Type B pancreatic cell (in vitro differentiated cells): Measurements from ENCODE around the gene NUDCD3. TPM values are rescaled to one million over a fixed set of nuclear protein-coding genes. Genes with fewer than 3 reads are reported as not detected.
A peak's percentile ranks its signal among the peaks of the same experiment; 100 is the strongest.

Experiments used
- DNase-seq: peaks from one replicate; pipeline ENCODE4 v3.0.0; 2021; ENCODE audit warnings: mixed read lengths; ENCODE audit not compliant: unreplicated experiment; ENCODE audit errors: extremely low spot score
- H3K27ac Mint-ChIP-seq: 2 replicates; pipeline ENCODE4 v1.8.0; 2021; ENCODE audit warnings: mild to moderate bottlenecking, mixed read lengths
- H3K27me3 Mint-ChIP-seq: 2 replicates; pipeline ENCODE4 v1.8.0; 2021; ENCODE audit warnings: mixed read lengths
- H3K36me3 Mint-ChIP-seq: 2 replicates; pipeline ENCODE4 v1.8.0; 2021; ENCODE audit warnings: mixed read lengths
- H3K4me1 Mint-ChIP-seq: one replicate; pipeline ENCODE4 v1.8.0; 2021; ENCODE audit warnings: mixed read lengths; ENCODE audit not compliant: unreplicated experiment
- H3K4me3 Mint-ChIP-seq: 2 replicates; pipeline ENCODE4 v1.8.0; 2021; ENCODE audit warnings: mild to moderate bottlenecking, mixed read lengths
- H3K9me3 Mint-ChIP-seq: 2 replicates; pipeline ENCODE4 v1.8.0; 2021; ENCODE audit warnings: mixed read lengths
- CTCF ChIP-seq: fragments of 200-600 bp; sonication (generic); conservative IDR thresholded peaks from 2 replicates; pipeline ENCODE4 v1.5.0; 2021; ENCODE audit warnings: antibody characterized with exemption, mild to moderate bottlenecking
- total RNA-seq: library from RNA; stranded (reverse); gene quantifications from 2 replicates; pipeline ENCODE4 v1.2.1, GENCODE V29; 2021; ENCODE audit warnings: low replicate concordance

Gene NUDCD3
- total RNA-seq, 1 donor from 2014 or later = 88.5 TPM

DNA sequence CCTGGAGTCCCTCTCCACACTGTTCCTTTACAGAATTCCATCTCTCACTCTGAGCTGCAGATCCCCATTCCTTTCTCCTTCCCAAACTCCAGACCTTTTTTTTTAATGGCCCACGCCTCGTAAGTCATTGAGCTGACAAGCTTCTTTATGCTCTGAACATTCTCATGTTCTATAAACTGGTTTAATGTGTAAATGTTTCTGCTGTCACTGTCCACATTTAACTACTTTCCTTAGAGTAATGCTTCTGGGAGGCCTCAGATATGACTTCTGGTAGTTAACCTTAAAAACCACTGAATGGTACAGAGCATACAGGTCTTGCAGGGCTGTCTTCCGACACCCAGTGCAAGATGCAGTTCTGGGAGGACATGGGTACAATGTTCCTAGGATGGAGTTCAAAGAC is 94.0 kb downstream of the NUDCD3 start:
- Mint-ChIP-seq H3K4me3 (no peak overlapping the region), H3K27me3 (no peaks in the 10 kb centered on the region), H3K4me1 (peaks cover 18% of the 10 kb centered on the region), H3K36me3 (peaks cover 14% of the 10 kb centered on the region), H3K9me3 (no peaks in the 10 kb centered on the region), H3K27ac (no peak overlapping the region)
- no peak for DNase-seq
- TF ChIP-seq CTCF = no peak

DNA sequence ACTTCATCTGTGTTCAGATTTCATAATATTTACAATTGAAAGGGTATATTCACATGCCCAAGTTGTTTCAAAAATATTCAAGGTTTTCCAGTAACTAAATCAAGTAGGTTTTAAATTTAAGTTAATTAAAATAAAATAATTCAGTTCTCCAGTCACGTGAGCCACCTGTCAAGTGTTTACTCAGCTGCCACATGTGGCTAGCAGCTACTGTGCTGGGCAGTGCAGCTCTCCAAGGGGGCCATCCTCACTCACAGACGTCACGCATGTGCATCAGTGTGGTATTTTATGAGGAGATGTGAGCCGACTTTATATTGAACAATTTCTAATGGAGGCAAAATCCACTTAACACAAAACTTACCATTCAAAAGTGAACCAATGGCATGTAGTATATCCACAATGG is 95.4 kb downstream of the NUDCD3 start:
- peak; percentile 18 for DNase-seq
- no peak overlapping the region for H3K27ac Mint-ChIP-seq

DNA sequence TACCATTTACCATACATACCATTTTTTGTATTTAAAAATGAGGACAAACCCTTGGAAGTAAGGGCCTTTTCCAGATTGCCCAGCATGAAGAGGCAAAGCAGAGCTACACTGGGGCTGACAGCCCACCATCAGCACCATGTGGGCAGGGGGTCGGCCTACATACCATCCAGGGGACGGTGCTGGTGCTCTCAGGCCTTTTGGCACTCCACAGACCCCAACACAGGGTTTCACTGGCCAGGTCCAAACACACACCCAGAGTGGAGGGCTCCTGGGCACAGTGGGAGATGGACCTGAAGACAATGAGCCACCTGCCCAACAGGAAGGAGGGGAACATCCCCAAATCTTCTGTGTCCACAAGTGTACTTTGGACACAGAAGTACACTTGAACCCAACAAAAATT is 95.8 kb downstream of the NUDCD3 start:
- no peak overlapping the region for H3K4me3 Mint-ChIP-seq
- H3K9me3 Mint-ChIP-seq = no peaks in the 10 kb centered on the region
- DNase-seq = peak; percentile 43
- peaks cover 11% of the 10 kb centered on the region for H3K36me3 Mint-ChIP-seq
- H3K27me3 Mint-ChIP-seq = no peaks in the 10 kb centered on the region
- peaks cover 14% of the 10 kb centered on the region for H3K4me1 Mint-ChIP-seq
- TF ChIP-seq CTCF = no peak
- H3K27ac Mint-ChIP-seq = no peak overlapping the region

More for the DNA sequence above, 95.4 kb downstream of the NUDCD3 start:
- TF ChIP-seq CTCF = no peak
- peaks cover 18% of the 10 kb centered on the region for H3K4me1 Mint-ChIP-seq
- H3K27me3 Mint-ChIP-seq = no peaks in the 10 kb centered on the region
- H3K4me3 Mint-ChIP-seq = no peak overlapping the region
- no peaks in the 10 kb centered on the region for H3K9me3 Mint-ChIP-seq
- H3K36me3 Mint-ChIP-seq = peaks cover 14% of the 10 kb centered on the region

GRCh38 chr7:44394112-44394447 is 96.4 kb downstream of the NUDCD3 start:
- Mint-ChIP-seq H3K27ac (no peak overlapping the region), H3K9me3 (no peaks in the 10 kb centered on the region)
- peak; percentile 6 for DNase-seq

DNA sequence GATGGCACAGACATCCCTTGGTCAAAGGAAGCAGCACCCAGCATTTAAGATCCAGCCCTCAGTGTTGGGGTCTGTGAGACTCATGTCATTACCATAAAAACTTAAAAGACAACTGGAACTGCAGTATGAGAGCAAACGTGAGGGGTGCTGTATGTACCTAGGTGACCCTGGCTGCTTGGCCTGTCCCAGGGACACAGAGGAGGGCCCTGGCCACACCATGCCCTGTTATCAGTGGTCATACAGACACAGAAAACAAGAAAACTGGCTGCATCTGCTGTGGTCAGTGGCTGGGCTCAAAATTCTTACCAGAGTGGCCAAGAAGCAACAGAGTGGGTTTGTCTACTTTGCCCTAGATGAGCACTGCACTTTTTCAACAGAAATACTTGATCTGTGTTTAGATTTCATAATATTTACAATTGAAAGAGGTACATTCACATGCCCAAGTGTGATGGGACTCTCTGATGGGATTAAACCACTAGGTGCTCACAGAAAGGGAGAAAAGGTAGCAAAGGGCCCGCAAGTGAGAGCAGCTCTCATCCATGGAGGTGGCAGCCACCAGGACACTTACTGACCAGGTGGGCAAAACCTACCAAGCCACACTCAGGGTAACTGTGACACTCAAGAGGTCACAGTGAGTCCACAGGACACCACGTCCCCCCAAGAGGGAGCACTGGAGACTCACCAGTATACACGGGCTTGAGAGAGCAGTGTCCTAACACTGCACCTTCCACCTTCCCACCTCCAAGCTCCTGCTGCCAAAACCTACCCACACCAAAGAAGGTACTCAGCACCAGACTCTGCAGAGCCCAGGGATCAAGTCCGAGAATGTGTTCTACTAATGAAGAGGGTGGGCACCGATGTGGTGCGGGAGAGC is 97.0 kb downstream of the NUDCD3 start:
- no peak overlapping the region for H3K27ac Mint-ChIP-seq
- no peak for TF ChIP-seq CTCF

More at GRCh38 chr7:44394112-44394447, 96.4 kb downstream of the NUDCD3 start:
- H3K4me3 Mint-ChIP-seq = no peak overlapping the region
- no peaks in the 10 kb centered on the region for H3K27me3 Mint-ChIP-seq
- peaks cover 8% of the 10 kb centered on the region for H3K4me1 Mint-ChIP-seq
- TF ChIP-seq CTCF = no peak
- peaks cover 11% of the 10 kb centered on the region for H3K36me3 Mint-ChIP-seq

More for the DNA sequence above, 97.0 kb downstream of the NUDCD3 start:
- DNase-seq = peak; percentile 37
- Mint-ChIP-seq H3K36me3 (peaks cover 9% of the 10 kb centered on the region), H3K4me1 (peaks cover 5% of the 10 kb centered on the region), H3K27me3 (no peaks in the 10 kb centered on the region), H3K9me3 (no peaks in the 10 kb centered on the region), H3K4me3 (no peak overlapping the region)
